ENCODE measurements around the gene LCE7A.

The LCE7A gene

DNA sequence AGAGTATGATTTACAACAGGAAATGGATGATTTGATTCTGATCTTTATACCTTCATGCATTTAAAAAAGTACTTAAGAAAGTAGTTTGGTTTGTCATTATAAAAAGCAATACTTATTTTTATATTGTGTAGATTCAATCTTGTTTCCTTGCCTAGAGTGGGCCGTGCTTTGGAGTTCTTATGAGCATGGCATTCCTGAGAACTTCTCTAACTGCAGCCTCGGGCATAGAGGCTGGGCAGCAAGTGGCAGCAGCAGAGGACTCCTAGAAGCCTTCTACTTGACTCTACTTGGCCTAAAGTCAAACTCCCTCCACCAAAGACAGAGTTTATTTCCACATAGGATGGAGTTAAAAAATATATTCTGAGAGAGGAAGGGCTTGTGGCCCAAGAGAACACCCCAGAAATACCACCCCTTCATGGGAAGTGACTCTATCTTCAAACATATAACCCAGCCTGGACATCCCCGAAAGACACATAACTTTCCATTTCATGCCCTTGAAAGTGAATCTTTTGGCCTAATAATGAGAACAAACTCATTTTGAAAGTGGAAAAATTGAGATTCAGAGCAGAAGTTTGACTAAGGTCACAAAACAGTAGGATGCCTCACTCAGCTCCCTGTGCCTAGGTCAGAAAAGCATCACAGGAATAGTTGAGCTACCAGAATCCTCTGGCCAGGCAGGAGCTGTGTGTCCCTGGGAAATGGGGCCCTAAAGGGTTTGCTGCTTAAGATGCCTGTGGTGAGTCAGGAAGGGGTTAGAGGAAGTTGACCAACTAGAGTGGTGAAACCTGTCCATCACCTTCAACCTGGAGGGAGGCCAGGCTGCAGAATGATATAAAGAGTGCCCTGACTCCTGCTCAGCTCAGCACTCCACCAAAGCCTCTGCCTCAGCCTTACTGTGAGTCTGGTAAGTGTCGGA is 48.1 kb downstream of the LCE7A start, which contains the start of gene IVL:
Gene IVL, plus strand, starts transcription at position 861 of the 916 bp plus-strand sequence. CDS start 1,252 bp downstream, outside the sequence.
- no peak within 1 kb of the TSS for H4K91ac ChIP-seq (ENCODE audit: low read length)
- H2BK15ac ChIP-seq (ENCODE audit: low read depth, poor library complexity, severe bottlenecking): no peak within 1 kb of the TSS
- no peak within 1 kb of the TSS for H2BK12ac ChIP-seq (ENCODE audit: low read length in 2 of 2)
- DNase-seq: no peak
- peaks cover 0 to 3% of the 10 kb centered on the region in 2 experiments for H3K36me3 ChIP-seq (ENCODE audit: control insufficient read depth in 1 of 2, insufficient read depth in 2 of 2, low read depth in 1 of 2, low read length in 2 of 2)
- no peak within 1 kb of the TSS for H2AK5ac ChIP-seq (ENCODE audit: low read length, severe bottlenecking)
- H3K4me2 ChIP-seq (ENCODE audit: low read length, poor library complexity, severe bottlenecking): no peak within 1 kb of the TSS
- no peak within 1 kb of the TSS for H2AFZ ChIP-seq (ENCODE audit: low read depth, low read length)
- H3K79me1 ChIP-seq (replicated peaks; ENCODE audit: low read length, poor library complexity, severe bottlenecking): no peaks in the 10 kb centered on the region
- H4K8ac ChIP-seq (ENCODE audit: low read length): no peak within 1 kb of the TSS
- H3K4me1 ChIP-seq (ENCODE audit: control insufficient read depth, insufficient read depth, low read depth, low read length): no peaks in the 10 kb centered on the region
- no peak within 1 kb of the TSS for H3K4me3 ChIP-seq (ENCODE audit: insufficient read depth in 1 of 2, low read depth in 1 of 2, low read length in 2 of 2)
- WGBS: 38% methylated on average over 3 of the region's 4 CpGs
- no peak within 1 kb of the TSS for H3K23ac ChIP-seq (ENCODE audit: low read length in 2 of 2)
- H3K9ac ChIP-seq (ENCODE audit: low read length): no peak within 1 kb of the TSS
- peaks cover 0 to 16% of the 10 kb centered on the region in 2 experiments for H3K27me3 ChIP-seq (ENCODE audit: control insufficient read depth in 1 of 2, insufficient read depth in 1 of 2, low read length in 2 of 2)
- no peak within 1 kb of the TSS for H3K27ac ChIP-seq (ENCODE audit: low read length, poor library complexity, severe bottlenecking)
- no peak within 1 kb of the TSS for H3K4ac ChIP-seq (ENCODE audit: low read depth in 1 of 2, low read length in 2 of 2)
- no peak within 1 kb of the TSS for H2BK5ac ChIP-seq (ENCODE audit: low read depth, low read length, poor library complexity, severe bottlenecking)
- no peak within 1 kb of the TSS for H3K18ac ChIP-seq (ENCODE audit: low read depth in 1 of 2, low read length in 2 of 2)
- no peak within 1 kb of the TSS for H3K14ac ChIP-seq (ENCODE audit: low read length in 2 of 2)
- no peak within 1 kb of the TSS for H2BK120ac ChIP-seq (ENCODE audit: low read depth, low read length)
- H3K9me3 ChIP-seq (ENCODE audit: control insufficient read depth, low read length): no peaks in the 10 kb centered on the region

DNA sequence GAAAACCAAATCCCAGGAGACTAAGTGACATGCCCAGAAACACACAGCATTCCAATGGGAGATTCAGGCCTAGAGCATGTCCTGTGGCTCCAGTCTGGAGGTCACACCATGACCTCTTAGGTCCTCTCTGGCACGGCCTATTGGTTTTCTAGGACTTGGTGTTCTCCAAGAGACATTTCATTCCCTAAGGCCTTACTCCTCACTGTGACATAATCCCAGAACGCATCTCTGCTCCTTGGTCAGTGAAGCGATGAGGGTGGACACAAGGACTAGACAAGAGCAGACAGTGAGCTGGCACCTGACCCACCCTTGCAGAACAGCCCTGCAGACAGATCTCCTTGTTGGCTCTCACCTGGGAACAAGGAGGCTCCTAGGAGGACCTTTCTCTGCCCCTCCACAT is 49.4 kb downstream of the LCE7A start:
- Histone ChIP-seq H3K4me2 (ENCODE audit: low read length, poor library complexity, severe bottlenecking) (no peak overlapping the region), H2BK15ac (ENCODE audit: low read depth, poor library complexity, severe bottlenecking) (no peak overlapping the region), H3K9ac (ENCODE audit: low read length) (no peak overlapping the region), H3K27me3 (ENCODE audit: control insufficient read depth in 1 of 2, insufficient read depth in 1 of 2, low read length in 2 of 2) (peaks cover 0 to 16% of the 10 kb centered on the region in 2 experiments), H2AFZ (ENCODE audit: low read depth, low read length) (no peak overlapping the region), H3K4ac (ENCODE audit: low read depth in 1 of 2, low read length in 2 of 2) (no peak overlapping the region), H3K23ac (ENCODE audit: low read length in 2 of 2) (no peak overlapping the region), H3K27ac (ENCODE audit: low read length, poor library complexity, severe bottlenecking) (no peak overlapping the region), H4K91ac (ENCODE audit: low read length) (no peak overlapping the region), H3K18ac (ENCODE audit: low read depth in 1 of 2, low read length in 2 of 2) (no peak overlapping the region), H3K9me3 (ENCODE audit: control insufficient read depth, low read length) (no peaks in the 10 kb centered on the region), H3K79me1 (replicated peaks; ENCODE audit: low read length, poor library complexity, severe bottlenecking) (no peaks in the 10 kb centered on the region), H2BK120ac (ENCODE audit: low read depth, low read length) (no peak overlapping the region), H2AK5ac (ENCODE audit: low read length, severe bottlenecking) (no peak overlapping the region), H4K8ac (ENCODE audit: low read length) (no peak overlapping the region), H2BK12ac (ENCODE audit: low read length in 2 of 2) (no peak overlapping the region), H3K36me3 (ENCODE audit: control insufficient read depth in 1 of 2, insufficient read depth in 2 of 2, low read depth in 1 of 2, low read length in 2 of 2) (peaks cover 0 to 3% of the 10 kb centered on the region in 2 experiments), H3K4me3 (ENCODE audit: insufficient read depth in 1 of 2, low read depth in 1 of 2, low read length in 2 of 2) (no peak overlapping the region), H3K14ac (ENCODE audit: low read length in 2 of 2) (no peak overlapping the region), H2BK5ac (ENCODE audit: low read depth, low read length, poor library complexity, severe bottlenecking) (no peak overlapping the region), H3K4me1 (ENCODE audit: control insufficient read depth, insufficient read depth, low read depth, low read length) (no peaks in the 10 kb centered on the region)
- 85% methylated on average over 3 of the region's 3 CpGs for WGBS
- DNase-seq: no peak

Data from mesenchymal stem cell (in vitro differentiated cells and primary cell).